ENCODE results near the gene SOS2.

DNA sequence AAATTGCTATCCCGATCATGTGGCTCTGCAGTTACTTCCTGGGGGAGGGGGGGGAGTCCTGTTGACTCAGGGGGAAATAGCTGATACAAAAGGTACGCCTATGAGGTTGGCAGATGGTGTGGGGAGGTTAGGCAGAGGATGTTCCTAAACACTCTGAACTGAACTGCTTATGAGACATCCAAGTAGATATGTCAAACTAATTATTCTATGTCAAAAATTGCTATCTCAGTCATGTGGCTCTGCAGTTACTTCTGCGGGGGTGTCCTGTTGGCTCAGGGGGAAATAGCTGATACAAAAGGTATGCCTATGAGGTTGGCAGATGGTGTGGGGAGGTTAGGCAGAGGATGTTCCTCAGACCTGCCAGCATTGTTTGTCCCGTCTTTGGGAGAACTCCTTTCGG, 109.9 kb downstream of the SOS2 start:
- TF ChIP-seq, protein P1, sequence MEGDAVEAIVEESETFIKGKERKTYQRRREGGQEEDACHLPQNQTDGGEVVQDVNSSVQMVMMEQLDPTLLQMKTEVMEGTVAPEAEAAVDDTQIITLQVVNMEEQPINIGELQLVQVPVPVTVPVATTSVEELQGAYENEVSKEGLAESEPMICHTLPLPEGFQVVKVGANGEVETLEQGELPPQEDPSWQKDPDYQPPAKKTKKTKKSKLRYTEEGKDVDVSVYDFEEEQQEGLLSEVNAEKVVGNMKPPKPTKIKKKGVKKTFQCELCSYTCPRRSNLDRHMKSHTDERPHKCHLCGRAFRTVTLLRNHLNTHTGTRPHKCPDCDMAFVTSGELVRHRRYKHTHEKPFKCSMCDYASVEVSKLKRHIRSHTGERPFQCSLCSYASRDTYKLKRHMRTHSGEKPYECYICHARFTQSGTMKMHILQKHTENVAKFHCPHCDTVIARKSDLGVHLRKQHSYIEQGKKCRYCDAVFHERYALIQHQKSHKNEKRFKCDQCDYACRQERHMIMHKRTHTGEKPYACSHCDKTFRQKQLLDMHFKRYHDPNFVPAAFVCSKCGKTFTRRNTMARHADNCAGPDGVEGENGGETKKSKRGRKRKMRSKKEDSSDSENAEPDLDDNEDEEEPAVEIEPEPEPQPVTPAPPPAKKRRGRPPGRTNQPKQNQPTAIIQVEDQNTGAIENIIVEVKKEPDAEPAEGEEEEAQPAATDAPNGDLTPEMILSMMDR (IDR thresholded peaks at IDR 0.05): no peak
- TF ChIP-seq POLR2A (IDR thresholded peaks at IDR 0.05) (no peak), POLR2AphosphoS5 (IDR thresholded peaks at IDR 0.05) (no peak)
